Endothelial cell of umbilical vein (primary cell): ENCODE data around the gene TRDMT1. TPM values are rescaled to one million over a fixed set of nuclear protein-coding genes. Genes with fewer than 3 reads are reported as not detected.

Source experiments
- BruUV-seq: library from RNA; stranded (reverse); fragments of 400-500 nt; replicated peaks from 2 replicates; lab custom pipeline; 2021; lab: Mats Ljungman, UMichigan
- CTCF ChIA-PET: fragments of 300-600, 350-600 bp; sonication (Branson Sonifier 250); formaldehyde crosslinking; loops from one replicate; lab custom pipeline; 2021; ENCODE audit warnings: antibody characterized with exemption, inconsistent platforms; lab: Charles Lee
- POLR2A ChIA-PET: fragments of 300-600, 350-600 bp; sonication (Branson Sonifier 250); formaldehyde crosslinking; loops from one replicate; lab custom pipeline; 2021; ENCODE audit warnings: antibody characterized with exemption, inconsistent platforms; lab: Charles Lee
- DNase-seq: peaks from one replicate; pipeline ENCODE4 v3.0.0-alpha.2; 2011; ENCODE audit warnings: low read depth, low spot score
- FAIRE-seq: peaks from 2 replicates; lab custom pipeline; 2011; peaks lifted over from hg19 to GRCh38; lab: Jason Lieb, UNC
- H2AFZ ChIP-seq: 2 replicates; pipeline ENCODE4 v1.6.0; 2012; ENCODE audit warnings: low read depth, low read length, control low read depth, inconsistent platforms
- H3K27ac ChIP-seq: 2 replicates; pipeline ENCODE4 v1.5.1; 2011; ENCODE audit warnings: low read depth, mild to moderate bottlenecking, control low read depth, low read length, moderate library complexity; ENCODE audit not compliant: insufficient read depth
- H3K27me3 ChIP-seq, 2 experiments: 2 replicates each; pipeline versions ENCODE4 v1.6.0 to v1.6.1; 2011; ENCODE audit warnings: low read length in 2 of 2, mixed read lengths in 1 of 2; ENCODE audit not compliant: control insufficient read depth in 2 of 2, insufficient read depth in 2 of 2
- H3K36me3 ChIP-seq, 2 experiments: 2 replicates in 1 of 2; 3 replicates in 1 of 2; pipeline ENCODE4 v1.5.1; 2011; ENCODE audit warnings: low read length in 2 of 2, mild to moderate bottlenecking in 1 of 2, moderate library complexity in 1 of 2; ENCODE audit not compliant: control insufficient read depth in 2 of 2, insufficient read depth in 2 of 2; ENCODE audit errors: extremely low read depth in 1 of 2
- H3K4me1 ChIP-seq: 3 replicates; pipeline ENCODE4 v1.5.1; 2011; ENCODE audit warnings: mild to moderate bottlenecking, low read length; ENCODE audit not compliant: control insufficient read depth, insufficient read depth; ENCODE audit errors: extremely low read depth
- H3K4me2 ChIP-seq: 2 replicates; pipeline ENCODE4 v1.6.1; 2011; ENCODE audit warnings: low read length, control low read depth, mixed read lengths; ENCODE audit not compliant: insufficient read depth
- H3K4me3 ChIP-seq, 3 experiments: fragments of 200-600 bp in 1 of 3; sonication (generic), shearing (Covaris generic) in 1 of 3; replicated peaks in 1 of 3; 2 replicates each; pipeline ENCODE4 v1.5.1; 2011 to 2016; ENCODE audit warnings: control low read depth in 3 of 3, low read length in 3 of 3, mild to moderate bottlenecking in 2 of 3, inconsistent platforms in 1 of 3, low read depth in 1 of 3, moderate library complexity in 1 of 3; ENCODE audit not compliant: insufficient read depth in 1 of 3
- H3K79me2 ChIP-seq: 2 replicates; pipeline ENCODE4 v1.6.0; 2012; ENCODE audit warnings: low read length, inconsistent platforms; ENCODE audit not compliant: control insufficient read depth, insufficient read depth
- H3K9ac ChIP-seq: replicated peaks from 2 replicates; pipeline ENCODE3; 2011; ENCODE audit warnings: low read length, control low read depth; ENCODE audit not compliant: insufficient read depth; ENCODE audit errors: extremely low read depth
- H3K9me1 ChIP-seq: replicated peaks from 3 replicates; pipeline ENCODE4 v1.6.0; 2011; ENCODE audit warnings: mild to moderate bottlenecking, low read length; ENCODE audit not compliant: control insufficient read depth, insufficient read depth; ENCODE audit errors: extremely low read depth
- H3K9me3 ChIP-seq: replicated peaks from 2 replicates; pipeline ENCODE4 v1.5.1; 2012; ENCODE audit warnings: low read length, inconsistent platforms; ENCODE audit not compliant: control insufficient read depth, insufficient read depth
- H4K20me1 ChIP-seq: replicated peaks from 2 replicates; pipeline ENCODE3; 2011; ENCODE audit warnings: mild to moderate bottlenecking, low read length; ENCODE audit not compliant: control insufficient read depth, insufficient read depth; ENCODE audit errors: extremely low read depth
- EZH2 ChIP-seq: IDR thresholded peaks from 2 replicates; pipeline ENCODE4 v1.6.1; 2012; ENCODE audit warnings: borderline replicate concordance, low read depth, mild to moderate bottlenecking, moderate library complexity, low read length, inconsistent platforms; ENCODE audit not compliant: severe bottlenecking
- FOS ChIP-seq: IDR thresholded peaks from 2 replicates; pipeline ENCODE4 v1.6.1; 2011; ENCODE audit warnings: mild to moderate bottlenecking, low read length, moderate library complexity, borderline replicate concordance; ENCODE audit not compliant: insufficient read depth
- GATA2 ChIP-seq: IDR thresholded peaks from 2 replicates; pipeline ENCODE4 v1.7.0; 2011; ENCODE audit warnings: low read depth, mild to moderate bottlenecking, moderate library complexity, mixed read lengths, low read length; ENCODE audit not compliant: insufficient read length, insufficient read depth
- JUN ChIP-seq: IDR thresholded peaks from 2 replicates; pipeline ENCODE4 v1.6.1; 2011; ENCODE audit warnings: borderline replicate concordance, low read depth; ENCODE audit not compliant: insufficient read length, insufficient read depth
- MAX ChIP-seq: IDR thresholded peaks from 2 replicates; pipeline ENCODE4 v1.6.1; 2011; ENCODE audit not compliant: insufficient read depth, insufficient read length
- MYC ChIP-seq: IDR thresholded peaks from one replicate; pipeline ENCODE4 v1.6.1; 2011; ENCODE audit warnings: mild to moderate bottlenecking, low read depth, low read length
- POLR2A ChIP-seq: IDR thresholded peaks from 2 replicates; pipeline ENCODE4 v1.6.1; 2012; ENCODE audit warnings: low read depth, mild to moderate bottlenecking, control low read depth, low read length
- POLR2AphosphoS5 ChIP-seq: IDR thresholded peaks from 2 replicates; pipeline ENCODE4 v1.6.1; 2012; ENCODE audit warnings: low read depth, mild to moderate bottlenecking, control low read depth, low read length, moderate library complexity; ENCODE audit not compliant: insufficient read depth
- dilution Hi-C: fragments of 300-500 bp; cut with MboI; formaldehyde crosslinking; loops from one replicate; pipeline ENCODE4 v1.15.0; 2019; ENCODE audit warnings: low sequenced_read_pairs; ENCODE audit not compliant: extremely low pct_ligation_motif_present
- intact Hi-C: fragments of 100-400 bp; cut with micrococcal nuclease; formaldehyde crosslinking; loops from one replicate; pipeline ENCODE4 v1.10.0; 2022
- polyA plus RNA-seq, 4 experiments: library from polyadenylated mRNA; depleted of rRNA in 3 of 4; stranded (reverse) in 3 of 4; unstranded in 1 of 4; fragments of >200 nt; gene quantifications; 2 replicates each; pipeline versions ENCODE4 v1.2.1 to v1.2.3, GENCODE V29; 2011 to 2012; ENCODE audit warnings: missing spikeins in 1 of 4
- total RNA-seq: library from RNA; stranded (reverse); gene quantifications from 2 replicates; pipeline ENCODE4 v1.2.3, GENCODE V29; 2021
- TF ChIP-seq, protein P1 (sequence below), 2 donors: IDR thresholded peaks; 1 replicate in 1 of 2; 2 replicates in 1 of 2; pipeline ENCODE4 v1.5.1; 2011; ENCODE audit warnings: low read length in 2 of 2, mild to moderate bottlenecking in 2 of 2, moderate library complexity in 2 of 2, control low read depth in 1 of 2, inconsistent platforms in 1 of 2, low read depth in 1 of 2; ENCODE audit not compliant: insufficient read depth in 1 of 2; ENCODE audit errors: extremely low read depth in 1 of 2

Gene TRDMT1
- total and polyA plus RNA-seq, 2 donors (not counting 3 experiments of a cell fraction or from before 2014, with no cell fraction given): 10.0 to 12.3 TPM

GRCh38 chr10:17216217-17216900, 14.9 kb upstream of the TRDMT1 start:
- FAIRE-seq (peak; percentile 97), DNase-seq (peak; percentile 98)
- H3K79me2 ChIP-seq: no peaks in the 10 kb centered on the region
- dilution Hi-C loops: no loop called here
- BruUV-seq: TSS peak; percentile 63
- peak overlapping the region; percentile 59 for H3K4me2 ChIP-seq
- H3K27ac ChIP-seq: peak overlapping the region; percentile 99
- CTCF ChIA-PET: interaction anchor here (1.0 to 2.9 kb wide), 7 partner anchors 13 to 363 kb away, joined by 3 to 35 read pairs (median 5); partner anchors contain the start of genes TRDMT1 and VIM
- H3K27me3 ChIP-seq: no peaks in the 10 kb centered on the region
- H3K4me3 ChIP-seq: peak overlapping the region in 1 of 3 experiments; percentile 3
- TF ChIP-seq MAX (no peak), FOS (peak; percentile 95), POLR2A (peak; percentile 77), POLR2AphosphoS5 (peak; percentile 91), MYC (no peak), JUN (peak; percentile 100), EZH2 (no peak), GATA2 (peak; percentile 74)
- TF ChIP-seq, protein P1, sequence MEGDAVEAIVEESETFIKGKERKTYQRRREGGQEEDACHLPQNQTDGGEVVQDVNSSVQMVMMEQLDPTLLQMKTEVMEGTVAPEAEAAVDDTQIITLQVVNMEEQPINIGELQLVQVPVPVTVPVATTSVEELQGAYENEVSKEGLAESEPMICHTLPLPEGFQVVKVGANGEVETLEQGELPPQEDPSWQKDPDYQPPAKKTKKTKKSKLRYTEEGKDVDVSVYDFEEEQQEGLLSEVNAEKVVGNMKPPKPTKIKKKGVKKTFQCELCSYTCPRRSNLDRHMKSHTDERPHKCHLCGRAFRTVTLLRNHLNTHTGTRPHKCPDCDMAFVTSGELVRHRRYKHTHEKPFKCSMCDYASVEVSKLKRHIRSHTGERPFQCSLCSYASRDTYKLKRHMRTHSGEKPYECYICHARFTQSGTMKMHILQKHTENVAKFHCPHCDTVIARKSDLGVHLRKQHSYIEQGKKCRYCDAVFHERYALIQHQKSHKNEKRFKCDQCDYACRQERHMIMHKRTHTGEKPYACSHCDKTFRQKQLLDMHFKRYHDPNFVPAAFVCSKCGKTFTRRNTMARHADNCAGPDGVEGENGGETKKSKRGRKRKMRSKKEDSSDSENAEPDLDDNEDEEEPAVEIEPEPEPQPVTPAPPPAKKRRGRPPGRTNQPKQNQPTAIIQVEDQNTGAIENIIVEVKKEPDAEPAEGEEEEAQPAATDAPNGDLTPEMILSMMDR (IDR thresholded peaks at IDR 0.05; ENCODE audit: extremely low read depth in 1 of 2, insufficient read depth in 1 of 2, low read depth in 1 of 2, low read length in 2 of 2): no peak
- H3K36me3 ChIP-seq: no peaks in the 10 kb centered on the region
- peak overlapping the region; percentile 91 for H3K9ac ChIP-seq
- peaks cover 33% of the 10 kb centered on the region for H3K4me1 ChIP-seq
- POLR2A ChIA-PET: interaction anchor here (0.5 to 2.5 kb wide), 6 partner anchors 8 to 210 kb away, joined by 3 to 21 read pairs (median 4); partner anchors contain the start of gene VIM
- H2AFZ ChIP-seq: peak overlapping the region; percentile 8
- no peaks in the 10 kb centered on the region for H3K9me3 ChIP-seq
- H4K20me1 ChIP-seq: no peaks in the 10 kb centered on the region
- intact Hi-C loops: loop anchor here (1.0 kb wide), 10 partner anchors 12 to 325 kb away; partner anchors contain the start of genes TRDMT1 and VIM
- no peaks in the 10 kb centered on the region for H3K9me1 ChIP-seq
